ENCODE data around the gene CHRNA7.

Gene CHRNA7

GRCh38 chr15:32033186-32033890 is 3.0 kb downstream of the CHRNA7 start:
- no peak overlapping the region for H3K4me3 ChIP-seq (ENCODE audit: low read depth, low read length)
- DNase-seq (ENCODE audit: low read depth, low spot score), result no peak
- CTCF ChIA-PET, result no interaction called here
- POLR2A ChIA-PET, result no interaction called here
- TF ChIP-seq, protein P1, sequence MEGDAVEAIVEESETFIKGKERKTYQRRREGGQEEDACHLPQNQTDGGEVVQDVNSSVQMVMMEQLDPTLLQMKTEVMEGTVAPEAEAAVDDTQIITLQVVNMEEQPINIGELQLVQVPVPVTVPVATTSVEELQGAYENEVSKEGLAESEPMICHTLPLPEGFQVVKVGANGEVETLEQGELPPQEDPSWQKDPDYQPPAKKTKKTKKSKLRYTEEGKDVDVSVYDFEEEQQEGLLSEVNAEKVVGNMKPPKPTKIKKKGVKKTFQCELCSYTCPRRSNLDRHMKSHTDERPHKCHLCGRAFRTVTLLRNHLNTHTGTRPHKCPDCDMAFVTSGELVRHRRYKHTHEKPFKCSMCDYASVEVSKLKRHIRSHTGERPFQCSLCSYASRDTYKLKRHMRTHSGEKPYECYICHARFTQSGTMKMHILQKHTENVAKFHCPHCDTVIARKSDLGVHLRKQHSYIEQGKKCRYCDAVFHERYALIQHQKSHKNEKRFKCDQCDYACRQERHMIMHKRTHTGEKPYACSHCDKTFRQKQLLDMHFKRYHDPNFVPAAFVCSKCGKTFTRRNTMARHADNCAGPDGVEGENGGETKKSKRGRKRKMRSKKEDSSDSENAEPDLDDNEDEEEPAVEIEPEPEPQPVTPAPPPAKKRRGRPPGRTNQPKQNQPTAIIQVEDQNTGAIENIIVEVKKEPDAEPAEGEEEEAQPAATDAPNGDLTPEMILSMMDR (IDR thresholded peaks at IDR 0.05; ENCODE audit: insufficient read depth, low read length, missing control alignments), result no peak

GRCh38 chr15:32034106-32034505 is 3.8 kb downstream of the CHRNA7 start:
- no peak for DNase-seq (ENCODE audit: low read depth, low spot score)
- POLR2A ChIA-PET, result no interaction called here
- TF ChIP-seq, protein P1 (IDR thresholded peaks at IDR 0.05; ENCODE audit: insufficient read depth, low read length, missing control alignments), result no peak
- H3K4me3 ChIP-seq (ENCODE audit: low read depth, low read length), result no peak overlapping the region
- CTCF ChIA-PET, result no interaction called here

GRCh38 chr15:32035285-32035684 is 5.0 kb downstream of the CHRNA7 start:
- POLR2A ChIA-PET, result no interaction called here
- TF ChIP-seq, protein P1 (IDR thresholded peaks at IDR 0.05; ENCODE audit: insufficient read depth, low read length, missing control alignments), result no peak
- CTCF ChIA-PET, result no interaction called here
- no peak overlapping the region for H3K4me3 ChIP-seq (ENCODE audit: low read depth, low read length)
- no peak for DNase-seq (ENCODE audit: low read depth, low spot score)

- DNase-seq (ENCODE audit: low read depth, low spot score), result no peak
- CTCF ChIA-PET, result no interaction called here
These were observed 6.7 kb downstream of the CHRNA7 start for GRCh38 chr15:32036971-32037370.

DNA sequence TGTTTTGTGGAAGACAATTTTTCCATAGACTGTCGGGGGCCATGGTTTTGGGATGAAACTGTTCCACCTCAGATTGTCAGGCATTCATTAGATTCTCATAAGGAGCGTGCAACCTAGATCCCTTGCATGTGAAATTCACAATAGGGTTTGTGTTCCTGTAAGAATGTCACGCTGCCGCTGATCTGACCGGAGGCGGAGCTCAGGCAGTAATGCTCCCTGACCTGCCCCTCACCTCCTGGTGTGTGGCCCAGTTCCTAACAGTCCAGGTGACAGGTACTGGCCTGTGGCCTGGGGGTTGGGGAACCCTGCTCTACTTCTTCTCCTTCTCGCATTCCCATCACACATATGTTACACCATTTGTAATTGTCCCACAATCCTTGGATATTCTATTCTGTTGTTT is 11.0 kb downstream of the CHRNA7 start:
- ChIA-PET CTCF (no interaction called here), POLR2A (no interaction called here)
- TF ChIP-seq, protein P1 (IDR thresholded peaks at IDR 0.05; ENCODE audit: insufficient read depth, low read length, missing control alignments), result no peak
- H3K4me3 ChIP-seq (ENCODE audit: low read depth, low read length), result no peak overlapping the region
- DNase-seq (ENCODE audit: low read depth, low spot score), result no peak

More at GRCh38 chr15:32036971-32037370, 6.7 kb downstream of the CHRNA7 start:
- POLR2A ChIA-PET, result no interaction called here
- no peak overlapping the region for H3K4me3 ChIP-seq (ENCODE audit: low read depth, low read length)
- TF ChIP-seq, protein P1 (IDR thresholded peaks at IDR 0.05; ENCODE audit: insufficient read depth, low read length, missing control alignments), result no peak

DNA sequence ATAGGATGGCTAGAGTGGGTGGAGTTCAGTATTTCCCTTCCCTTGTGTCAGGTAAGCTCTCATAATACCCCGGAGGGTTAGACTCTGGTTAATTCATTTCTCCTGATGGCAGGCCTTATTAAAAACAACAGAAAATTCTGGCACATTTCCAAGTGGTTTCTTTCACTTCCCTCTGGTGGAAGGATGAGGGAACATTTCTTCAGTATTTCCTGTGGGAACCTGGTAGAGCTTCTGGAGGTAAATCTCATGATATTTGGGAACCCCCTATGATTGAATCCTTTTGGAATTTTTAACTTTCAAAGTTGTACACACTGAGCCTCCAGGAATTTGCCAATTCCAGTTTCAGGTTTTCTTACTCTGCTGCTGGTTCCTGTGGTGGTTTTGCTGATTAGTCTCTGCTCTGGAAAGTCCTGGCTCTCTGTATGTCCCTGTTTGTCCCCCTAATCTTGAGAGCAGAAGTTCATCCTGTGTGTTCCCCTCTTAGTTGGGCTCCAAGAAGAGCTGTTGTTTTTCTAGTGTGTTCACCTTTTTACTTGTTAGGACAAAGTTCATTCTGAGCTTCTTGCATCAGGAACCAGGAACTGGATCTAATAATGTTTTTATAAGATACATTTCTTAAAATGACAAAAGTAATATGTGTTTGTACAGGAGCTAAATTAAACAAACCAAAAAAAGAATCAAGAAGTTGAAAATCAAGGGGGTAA is 12.1 kb downstream of the CHRNA7 start:
- TF ChIP-seq, protein P1 (IDR thresholded peaks at IDR 0.05; ENCODE audit: insufficient read depth, low read length, missing control alignments), result no peak
- H3K4me3 ChIP-seq (ENCODE audit: low read depth, low read length), result no peak overlapping the region
- no peak for DNase-seq (ENCODE audit: low read depth, low spot score)
- ChIA-PET POLR2A (no interaction called here), CTCF (no interaction called here)

All from AG04449 (cell line).